Measurements from ENCODE around the gene RPL31.
A peak's percentile ranks its signal among the peaks of the same experiment; 100 is the strongest.

Gene RPL31

DNA sequence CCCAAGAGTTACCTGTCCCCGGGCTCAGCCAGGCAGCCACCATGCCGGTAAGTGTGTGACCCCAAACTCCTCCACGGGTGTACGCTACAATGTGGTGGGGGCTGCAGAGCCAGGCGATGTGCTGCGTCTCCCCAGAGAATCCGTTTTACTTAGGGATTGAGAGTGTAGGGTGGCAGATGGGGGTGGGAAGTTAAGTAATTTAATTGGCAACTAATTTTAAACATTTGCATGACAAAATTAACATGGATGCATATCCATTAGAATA is 26.6 kb upstream of the RPL31 start:
- DNase-seq (ENCODE audit: low spot score): no peak

DNA sequence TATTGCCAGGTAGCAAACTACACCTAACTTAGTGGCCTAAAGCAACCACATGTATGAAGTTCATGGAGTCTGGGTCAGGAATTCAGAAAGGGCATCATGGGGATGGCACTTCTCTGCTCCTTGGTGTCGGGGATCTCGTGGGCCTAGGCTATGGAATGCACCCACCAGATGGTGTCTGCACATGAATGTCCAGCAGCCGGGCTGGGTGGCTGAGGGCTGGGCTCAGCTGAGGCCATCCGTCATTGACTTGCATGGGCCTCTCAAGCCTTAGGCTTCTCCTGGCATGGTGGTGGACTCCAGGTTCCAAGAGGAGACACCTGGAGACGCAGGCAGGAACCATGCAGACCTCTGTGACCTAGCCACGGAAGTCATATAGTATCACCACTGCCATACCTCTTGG is 26.0 kb upstream of the RPL31 start:
- no peak for DNase-seq (ENCODE audit: low spot score)

DNA sequence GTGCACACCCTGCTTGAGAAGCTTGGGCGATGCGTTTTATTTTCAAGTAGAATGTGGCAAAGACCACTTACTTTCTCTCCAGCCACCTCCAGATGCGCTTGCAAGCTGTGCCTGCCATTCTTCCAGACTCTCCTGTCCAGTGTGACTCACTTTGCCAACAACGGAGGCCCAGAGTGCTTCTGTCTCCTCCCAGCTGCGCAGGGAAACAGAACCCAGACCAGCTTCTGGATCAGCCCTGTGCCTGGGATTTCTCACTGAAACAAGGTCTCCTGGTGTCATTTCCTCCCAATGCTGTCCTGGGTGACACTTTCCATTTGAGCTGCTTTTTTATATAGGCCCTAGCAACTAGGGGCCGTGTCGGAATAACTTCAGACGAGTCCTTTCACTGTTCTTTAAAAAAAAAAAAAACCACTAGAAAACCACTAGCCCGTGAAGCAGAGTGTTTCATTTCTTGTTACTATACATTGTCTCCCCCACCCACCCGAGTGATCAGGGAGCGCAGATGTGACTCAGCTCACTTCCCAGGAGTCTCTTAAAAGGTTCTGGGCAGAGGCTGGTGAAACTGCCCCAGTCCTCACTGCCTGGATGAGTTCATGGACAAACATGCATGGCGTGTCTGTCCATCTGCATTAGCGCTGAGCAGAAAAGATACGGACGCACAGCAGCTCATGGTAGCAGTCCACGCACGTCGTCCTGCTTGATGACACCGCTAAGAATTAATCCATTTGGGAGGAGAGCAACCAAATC is 25.3 kb upstream of the RPL31 start:
- DNase-seq (ENCODE audit: low spot score): no peak

DNA sequence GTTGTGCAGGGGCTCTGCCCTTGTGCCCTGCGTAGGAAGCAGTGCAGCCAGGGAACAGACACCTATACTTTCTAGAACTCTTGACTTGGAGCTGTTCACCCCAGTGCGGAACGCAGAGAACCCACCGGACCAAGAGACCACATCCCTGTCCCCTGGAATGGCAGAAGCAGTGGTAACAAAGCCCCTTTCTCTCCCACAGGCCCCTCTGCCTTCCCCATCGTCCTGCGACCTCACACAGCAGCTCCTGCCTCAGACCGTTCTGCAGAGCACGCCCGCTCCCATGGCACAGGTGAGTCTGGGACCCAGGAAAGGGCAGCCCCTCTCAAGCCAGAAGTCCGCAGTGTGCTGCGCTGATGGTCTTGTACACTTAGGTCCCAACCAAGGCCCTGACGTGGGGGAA is 24.6 kb upstream of the RPL31 start:
- DNase-seq (ENCODE audit: low spot score): no peak

DNA sequence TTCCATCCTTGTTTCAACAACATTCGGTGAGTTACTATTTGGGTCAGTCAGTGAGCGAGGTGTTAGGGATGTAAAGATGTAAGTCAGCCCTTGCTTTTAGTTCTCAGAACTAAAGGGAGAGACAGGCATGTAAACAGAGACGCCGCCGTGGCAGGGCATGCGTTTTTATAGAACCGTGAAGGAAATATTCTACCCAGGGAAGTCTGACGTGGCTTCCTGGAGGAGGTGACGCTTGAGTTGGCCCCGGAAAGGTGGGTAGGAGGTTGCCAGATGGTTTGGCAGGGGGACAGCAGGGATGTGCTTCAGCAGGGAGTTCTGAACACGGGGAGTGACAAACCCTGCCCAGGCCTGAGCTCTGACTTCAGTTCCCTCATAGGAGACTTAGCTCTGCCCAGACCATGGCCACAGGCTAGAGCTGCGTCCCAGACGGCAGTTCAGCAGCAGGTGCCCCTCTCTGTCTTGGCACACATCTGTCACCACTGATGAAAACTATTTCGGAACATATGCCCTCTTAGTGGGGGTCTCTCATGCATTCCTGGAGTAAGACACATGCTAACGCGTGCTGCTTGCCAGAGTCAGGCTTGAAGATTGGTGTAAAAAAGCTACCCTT is 23.4 kb upstream of the RPL31 start:
- DNase-seq (ENCODE audit: low spot score): no peak

DNA sequence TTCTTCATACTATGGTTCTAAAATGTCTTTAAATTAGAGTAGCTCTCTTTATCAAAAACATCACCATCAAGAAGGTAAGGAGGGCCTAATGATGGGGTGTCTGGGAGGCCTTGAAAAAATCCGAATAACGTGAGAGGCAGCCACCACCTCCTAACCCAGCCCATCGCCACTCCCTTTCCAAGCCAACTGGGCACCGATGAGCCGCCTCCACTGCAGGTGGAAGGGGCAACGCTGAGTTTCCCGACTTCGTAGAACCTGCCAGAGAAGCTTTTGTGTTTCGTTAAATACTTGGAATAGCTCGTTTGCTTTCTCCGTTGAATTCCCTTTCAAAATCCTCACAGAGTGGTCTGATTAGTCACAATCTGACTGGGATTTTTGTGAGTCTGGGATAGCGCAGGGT is 22.0 kb upstream of the RPL31 start:
- no peak for DNase-seq (ENCODE audit: low spot score)

DNA sequence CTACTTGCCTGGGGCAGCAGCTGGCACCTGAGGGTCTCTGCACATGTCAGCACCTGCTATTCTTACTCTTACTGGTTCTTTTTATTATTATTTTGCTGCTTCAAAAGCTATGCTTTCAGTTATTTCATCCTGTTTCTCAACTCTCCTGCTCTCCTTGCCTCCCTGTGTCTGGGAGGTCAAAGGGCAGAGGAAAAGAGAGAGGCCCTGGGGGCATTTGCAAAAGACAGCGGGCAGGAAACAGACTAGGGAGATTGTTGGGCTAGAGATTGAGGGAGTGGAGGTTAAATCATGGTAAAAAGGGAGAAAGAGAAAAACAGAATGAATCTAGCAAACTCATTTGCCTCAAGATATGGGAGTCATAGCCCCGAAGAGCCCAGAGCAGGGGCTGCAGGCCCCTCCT is 21.1 kb upstream of the RPL31 start:
- DNase-seq (ENCODE audit: low spot score): no peak

DNA sequence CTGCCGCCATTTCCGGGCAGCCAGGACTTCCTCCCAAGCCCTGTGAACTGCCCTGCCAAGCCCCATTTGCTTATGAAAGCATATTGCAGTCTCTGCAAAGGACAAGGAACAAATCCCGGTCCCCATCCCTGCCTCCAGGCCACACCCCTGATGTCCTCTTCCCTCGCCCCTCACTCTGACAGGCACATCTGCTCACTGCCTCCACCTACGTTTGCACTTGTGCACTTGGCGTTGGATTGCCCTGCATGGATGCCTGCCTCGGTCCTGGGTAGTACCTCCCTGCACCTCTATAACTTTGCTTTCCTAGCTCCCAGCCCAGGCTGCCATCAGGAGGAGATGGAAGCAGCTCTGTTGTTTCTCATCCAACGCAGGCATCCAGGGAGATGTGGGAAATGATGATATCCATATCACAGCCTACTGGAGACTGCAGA is 19.6 kb upstream of the RPL31 start:
- DNase-seq (ENCODE audit: low spot score): no peak

DNA sequence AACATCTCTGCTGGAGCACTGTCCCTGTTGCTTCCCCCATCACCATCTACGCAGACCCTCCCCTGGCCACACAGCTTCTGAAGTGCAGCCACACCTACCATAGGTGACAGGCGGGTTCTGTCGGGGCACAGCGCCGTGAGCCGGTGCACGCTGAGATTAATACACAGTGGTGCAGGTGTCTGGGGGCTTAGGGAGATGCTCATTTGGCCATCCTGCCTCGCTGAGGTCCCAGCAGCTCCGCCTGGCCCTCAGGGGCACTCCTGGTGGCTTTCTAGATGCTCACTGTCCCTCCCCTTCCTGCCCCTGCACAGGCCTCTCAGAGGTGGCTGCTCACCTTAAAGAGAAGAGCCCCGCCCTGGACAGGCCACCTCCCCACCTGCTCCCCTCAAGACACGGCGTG is 18.9 kb upstream of the RPL31 start:
- no peak for DNase-seq (ENCODE audit: low spot score)

DNA sequence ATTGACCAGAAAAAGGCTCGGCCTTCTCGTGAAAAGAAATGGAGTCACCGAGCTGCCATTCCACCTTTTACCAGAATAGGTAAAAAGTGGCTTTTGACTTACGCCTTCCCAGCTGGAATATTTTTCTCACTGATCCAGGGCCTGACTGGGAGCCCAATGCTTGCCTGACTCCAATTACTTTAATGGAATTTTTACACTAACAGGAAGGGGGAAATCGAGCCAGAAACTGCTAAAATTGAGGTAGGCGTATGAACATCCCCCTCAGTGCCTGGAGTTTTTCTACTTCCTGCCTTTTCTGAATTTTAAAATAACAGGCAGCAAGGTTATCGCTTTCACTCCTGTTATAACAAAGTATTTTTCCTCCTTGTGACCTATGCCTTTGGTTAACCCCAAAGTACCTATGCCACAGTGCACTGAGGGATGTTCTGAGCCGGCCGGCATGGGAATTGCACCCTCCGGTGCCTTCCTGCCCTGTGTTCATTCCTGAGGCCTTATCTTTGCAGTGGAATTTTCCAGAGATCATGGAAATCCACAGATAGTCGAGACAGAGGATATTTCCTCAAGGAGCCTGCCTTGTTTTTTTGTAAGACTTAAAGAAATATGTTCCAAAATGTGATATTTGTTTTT is 18.3 kb upstream of the RPL31 start:
- DNase-seq (ENCODE audit: low spot score): peak; percentile 74

DNA sequence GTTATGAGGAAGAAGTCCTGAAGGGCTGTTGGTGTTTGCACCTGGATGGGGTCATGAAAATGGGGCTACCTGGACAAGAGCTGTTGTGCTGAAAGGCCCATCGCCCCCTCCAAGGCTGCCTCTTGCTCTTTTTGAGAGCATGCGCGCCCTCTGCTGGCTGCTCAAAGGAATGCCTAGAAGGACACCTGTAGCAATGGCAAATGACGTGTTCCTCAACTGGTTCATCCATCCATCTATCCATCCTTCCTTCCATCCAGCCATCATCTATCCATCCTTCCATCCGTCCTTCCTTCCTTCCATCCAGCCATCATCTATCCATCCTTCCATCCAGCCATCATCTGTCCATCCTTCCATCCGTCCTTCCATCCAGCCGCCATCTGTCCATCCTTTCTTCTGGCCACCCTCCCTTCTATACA is 17.2 kb upstream of the RPL31 start:
- DNase-seq (ENCODE audit: low spot score): peak; percentile 75

DNA sequence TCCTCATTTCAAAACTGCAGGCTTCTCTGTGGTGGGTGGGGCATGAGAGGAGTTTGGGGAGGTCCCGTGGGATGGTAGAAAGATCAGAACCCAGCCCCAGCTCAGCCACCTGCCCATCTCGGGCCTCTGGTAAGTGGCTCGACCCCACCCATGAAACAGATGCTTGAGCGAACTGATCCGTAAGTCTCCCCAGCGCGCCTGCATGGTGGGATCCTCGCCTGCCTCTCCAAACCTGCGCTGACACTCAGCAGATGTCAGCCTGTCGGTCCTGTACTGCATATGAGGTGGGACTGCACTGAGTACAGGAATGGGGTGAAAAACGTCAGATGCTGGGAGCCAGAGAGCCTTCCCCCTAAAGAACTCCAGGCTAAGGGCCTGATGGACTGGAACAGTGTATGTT is 15.9 kb upstream of the RPL31 start:
- no peak for DNase-seq (ENCODE audit: low spot score)

DNA sequence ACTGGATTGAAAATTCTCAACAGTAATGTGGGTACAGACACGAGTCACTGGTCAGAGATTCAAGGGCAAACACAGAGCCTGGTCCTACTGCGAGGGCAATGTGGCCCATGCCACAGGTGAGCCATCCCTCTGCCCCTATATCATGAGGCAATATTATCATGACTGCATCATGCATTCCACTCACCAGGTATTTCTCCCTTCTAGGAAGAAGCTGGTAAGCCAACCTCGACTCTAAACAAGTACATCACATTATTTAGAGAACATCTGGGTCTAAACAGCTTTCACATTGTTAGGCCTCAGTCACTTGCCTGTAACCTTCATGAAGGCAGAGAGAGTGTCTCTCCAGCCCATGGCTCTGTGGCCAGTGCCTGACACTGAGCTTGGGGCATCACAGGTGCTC is 14.6 kb upstream of the RPL31 start:
- no peak for DNase-seq (ENCODE audit: low spot score)

DNA sequence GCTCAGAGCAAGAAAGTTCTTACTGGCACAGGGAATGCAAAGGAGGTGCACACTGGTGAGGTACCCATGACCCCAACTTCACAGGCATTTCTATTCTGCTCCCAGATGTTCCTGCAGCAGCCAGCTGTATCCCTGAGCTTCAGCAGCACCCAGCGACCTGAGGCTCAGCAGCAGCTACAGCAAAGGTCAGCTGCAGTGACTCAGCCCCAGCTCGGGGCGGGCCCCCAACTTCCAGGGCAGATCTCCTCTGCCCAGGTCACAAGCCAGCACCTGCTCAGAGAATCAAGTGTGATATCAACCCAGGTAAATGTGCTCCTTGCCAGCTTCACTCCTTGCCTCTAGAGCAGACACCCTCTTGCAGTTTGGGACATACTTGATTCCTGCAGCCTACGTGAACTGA is 14.1 kb upstream of the RPL31 start:
- DNase-seq (ENCODE audit: low spot score): no peak

DNA sequence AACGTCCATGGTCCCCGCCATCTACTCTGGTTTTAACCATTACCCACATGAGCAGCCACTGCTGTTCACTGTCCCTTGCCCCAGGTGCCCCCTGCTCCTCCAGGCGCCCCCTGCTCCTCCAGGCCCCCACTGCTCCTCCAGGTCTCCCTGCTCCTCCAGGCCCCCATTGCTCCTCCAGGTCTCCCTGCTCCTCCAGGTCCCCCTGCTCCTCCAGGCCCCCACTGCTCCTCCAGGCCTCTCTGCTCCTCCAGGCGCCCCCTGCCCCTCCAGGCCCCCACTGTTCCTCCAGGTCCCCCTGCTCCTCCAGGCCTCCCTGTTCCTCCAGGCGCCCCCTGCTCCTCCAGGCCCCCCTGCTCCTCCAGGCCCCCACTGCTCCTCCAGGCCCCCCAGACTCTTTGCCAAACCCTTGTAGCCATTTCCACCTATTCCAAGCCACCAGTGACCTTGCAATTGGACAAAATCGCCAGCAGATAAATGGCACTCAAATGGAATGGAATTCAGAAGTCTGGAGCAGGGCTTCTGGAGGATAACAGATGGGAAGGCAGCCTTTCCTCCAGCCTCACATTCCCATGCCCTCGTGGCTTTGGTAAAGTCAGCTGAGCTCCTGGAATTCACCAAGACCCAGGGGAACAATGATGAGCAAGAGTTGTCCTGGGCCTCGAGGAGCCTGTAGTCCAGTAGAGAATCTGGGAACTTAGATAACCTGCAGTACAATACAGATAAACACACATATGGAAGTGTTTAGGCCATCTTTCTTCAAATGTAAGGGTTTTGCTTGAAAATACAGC is 13.3 kb upstream of the RPL31 start:
- DNase-seq (ENCODE audit: low spot score): no peak

DNA sequence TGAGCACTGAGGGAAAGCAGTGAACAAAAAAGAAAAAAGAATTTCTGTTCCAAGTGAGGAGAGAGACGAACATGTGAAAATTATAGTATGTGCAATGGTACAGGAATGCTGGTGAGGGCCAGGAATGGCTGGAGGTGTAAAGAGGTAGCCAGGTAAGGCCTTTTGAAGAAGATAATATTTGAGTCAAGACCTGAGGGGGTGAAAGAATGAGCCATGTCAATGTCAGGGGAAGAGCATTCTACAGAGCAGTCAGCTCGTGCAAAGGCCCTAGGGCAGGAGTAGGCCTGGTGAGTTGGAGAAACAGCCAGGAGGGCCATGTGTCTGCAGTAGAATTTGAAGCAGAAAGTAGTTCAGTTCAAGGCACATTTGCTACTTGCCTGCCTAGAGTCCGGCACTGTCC is 12.4 kb upstream of the RPL31 start:
- DNase-seq (ENCODE audit: low spot score): no peak

DNA sequence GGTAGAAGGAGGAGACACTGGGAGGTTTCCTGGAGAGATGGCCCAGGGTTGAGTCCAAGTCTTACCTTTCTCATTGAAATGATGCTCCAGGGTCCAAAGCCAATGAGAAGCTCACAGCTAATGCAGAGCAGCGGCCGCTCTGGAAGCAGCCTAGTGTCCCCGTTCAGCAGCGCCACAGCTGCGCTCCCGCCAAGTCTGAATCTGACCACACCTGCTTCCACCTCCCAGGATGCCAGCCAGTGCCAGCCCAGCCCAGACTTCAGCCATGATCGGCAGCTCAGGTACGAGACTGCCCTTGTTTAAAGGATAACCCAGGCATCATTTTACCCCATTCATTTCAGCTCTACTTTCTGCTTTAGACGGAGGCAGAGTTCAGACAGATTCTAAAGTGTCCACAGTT is 11.9 kb upstream of the RPL31 start:
- no peak for DNase-seq (ENCODE audit: low spot score)

DNA sequence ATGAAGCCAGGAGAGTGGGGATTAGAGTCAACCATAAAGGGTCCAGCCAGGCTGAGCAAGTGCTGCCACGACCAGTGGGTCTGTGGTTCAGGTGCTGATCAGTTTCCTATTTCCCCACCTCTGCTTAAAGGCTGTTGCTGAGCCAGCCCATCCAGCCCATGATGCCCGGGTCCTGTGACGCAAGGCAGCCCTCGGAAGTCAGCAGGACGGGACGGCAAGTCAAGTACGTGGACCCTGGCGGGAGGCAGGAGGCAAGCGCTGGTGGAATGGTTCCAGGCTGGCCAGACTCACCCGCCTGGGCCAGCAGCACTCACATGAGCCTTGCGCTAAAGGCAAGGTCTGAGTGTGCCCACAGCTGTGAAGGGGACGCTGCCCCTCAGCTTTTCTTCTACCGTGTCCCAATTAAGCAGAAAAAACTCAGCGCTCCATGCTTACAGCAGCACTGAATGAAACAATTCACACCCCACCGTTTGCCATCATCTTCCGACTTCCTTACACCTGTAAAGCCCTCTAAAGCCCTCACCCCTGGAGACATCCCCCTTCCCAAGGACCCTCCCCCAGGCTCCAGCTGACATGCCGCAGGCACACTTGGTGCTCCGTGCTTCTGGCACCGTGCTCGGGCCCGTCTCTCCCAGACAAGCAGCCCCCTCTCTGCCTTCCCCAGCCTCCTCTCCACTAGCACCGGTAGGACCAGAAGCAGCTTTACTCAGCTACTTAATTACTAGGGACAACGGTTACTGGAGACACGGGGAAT is 11.3 kb upstream of the RPL31 start:
- DNase-seq (ENCODE audit: low spot score): no peak

DNA sequence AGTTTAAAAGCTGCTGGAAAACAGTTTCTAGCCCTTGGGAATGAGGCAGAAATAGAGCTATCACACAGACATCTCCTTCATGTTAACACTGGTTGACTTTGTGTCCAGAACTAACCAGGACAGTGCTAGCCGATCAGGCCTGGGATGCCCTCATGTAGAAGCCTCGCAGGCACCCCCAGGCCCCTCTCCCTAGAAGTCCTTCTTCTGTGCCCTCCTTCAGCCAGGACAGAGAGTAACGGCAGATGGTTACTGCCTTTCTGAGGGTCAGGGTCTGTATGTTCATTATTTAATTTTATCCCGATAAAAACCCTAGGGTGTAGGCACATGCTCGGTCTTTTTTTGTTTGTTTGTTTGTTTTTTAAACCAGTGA is 10.7 kb upstream of the RPL31 start:
- no peak for DNase-seq (ENCODE audit: low spot score)

DNA sequence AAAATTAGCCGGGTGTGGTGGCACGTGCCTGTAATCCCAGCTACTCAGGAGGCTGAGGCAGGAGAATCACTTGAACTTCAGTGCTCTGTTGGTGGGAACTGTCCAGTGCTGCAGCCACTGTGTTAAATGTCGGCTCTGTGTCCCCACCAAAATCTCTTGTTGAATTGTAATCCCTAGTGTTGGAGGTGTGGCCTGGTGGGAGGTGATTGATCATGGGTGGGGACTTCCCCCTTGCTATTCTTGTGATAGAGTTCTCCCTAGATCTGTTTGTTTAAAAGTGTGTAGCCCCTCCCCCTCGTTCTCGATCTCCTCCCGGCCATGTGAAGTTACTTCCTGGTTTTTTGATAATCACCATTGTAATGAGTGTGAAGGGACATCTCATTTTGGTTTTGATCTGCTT is 9.8 kb upstream of the RPL31 start:
- no peak for DNase-seq (ENCODE audit: low spot score)

DNA sequence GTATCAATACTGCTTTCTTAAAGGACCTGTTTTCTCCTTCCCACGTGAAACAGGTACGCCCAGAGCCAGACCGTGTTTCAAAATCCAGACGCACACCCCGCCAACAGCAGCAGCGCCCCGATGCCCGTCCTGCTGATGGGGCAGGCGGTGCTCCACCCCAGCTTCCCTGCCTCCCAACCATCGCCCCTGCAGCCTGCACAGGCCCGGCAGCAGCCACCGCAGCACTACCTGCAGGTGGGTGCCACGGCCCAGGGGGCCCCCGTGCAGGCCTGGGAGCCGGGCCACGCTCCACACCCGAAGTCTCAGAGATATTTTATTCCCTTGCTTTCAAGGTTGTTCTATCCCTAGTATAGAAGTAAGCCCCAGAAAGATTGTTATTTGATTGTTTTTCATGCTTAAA is 8.8 kb upstream of the RPL31 start:
- DNase-seq (ENCODE audit: low spot score): no peak

DNA sequence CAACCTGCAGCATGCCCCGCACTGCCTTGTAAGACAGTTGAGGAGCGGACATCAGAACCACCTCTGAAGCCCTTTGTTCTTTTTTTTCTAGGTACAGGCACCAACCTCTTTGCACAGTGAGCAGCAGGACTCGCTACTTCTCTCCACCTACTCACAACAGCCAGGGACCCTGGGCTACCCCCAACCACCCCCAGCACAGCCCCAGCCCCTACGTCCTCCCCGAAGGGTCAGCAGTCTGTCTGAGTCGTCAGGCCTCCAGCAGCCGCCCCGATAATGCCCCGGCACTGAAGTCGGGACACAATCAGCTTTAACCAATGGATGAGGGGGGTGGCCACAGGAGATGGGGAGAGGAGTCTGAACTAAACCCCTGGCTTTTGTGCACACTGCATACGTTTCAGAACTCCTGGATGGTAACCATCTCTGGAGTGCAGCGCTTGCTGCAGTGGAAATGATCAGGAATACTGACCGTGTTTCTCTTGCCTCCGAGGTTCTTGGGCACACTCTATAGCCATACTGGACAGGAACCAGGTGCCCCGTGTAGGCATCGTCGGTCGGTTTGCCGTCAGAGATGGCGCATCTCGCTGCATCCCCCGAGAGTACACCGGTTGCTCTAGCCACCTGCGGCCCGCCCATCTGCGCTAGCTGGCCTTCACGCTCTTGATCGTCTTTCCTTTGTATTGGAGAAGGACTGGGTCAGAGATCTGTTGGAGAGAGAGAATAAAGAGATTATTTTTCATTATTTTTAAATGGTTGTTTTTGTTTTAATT is 6.6 kb upstream of the RPL31 start:
- DNase-seq (ENCODE audit: low spot score): no peak

All from putamen (tissue), 1 donor.